ENCODE results near the gene GBP1.
"Not testable (repeated sequence)": the region's sequence is repeated elsewhere in the genome, so short reads cannot be mapped to it uniquely, and the experiment has no call there.

Gene GBP1

DNA sequence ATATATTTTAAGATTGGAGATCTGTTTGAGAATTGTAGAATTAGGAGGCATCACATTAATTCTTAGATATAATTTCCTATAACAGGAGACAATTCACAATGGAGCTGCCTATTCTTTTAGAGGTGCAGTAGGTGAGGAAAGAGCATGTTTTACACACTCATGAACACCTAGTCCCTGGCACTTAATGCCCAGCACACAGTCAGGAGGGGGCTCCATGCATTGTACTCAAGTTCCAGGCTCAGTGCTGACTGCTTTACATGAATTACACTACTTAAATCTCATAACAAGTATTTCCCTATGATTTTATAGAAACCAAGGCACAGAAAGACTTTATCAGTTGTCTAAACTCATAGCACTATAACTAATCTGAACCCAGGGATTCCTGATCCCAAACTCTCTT is 42.0 kb downstream of the GBP1 start:
- DNase-seq (ENCODE audit: extremely low spot score, insufficient read length, low read depth) (no peak), FAIRE-seq (no peak)

DNA sequence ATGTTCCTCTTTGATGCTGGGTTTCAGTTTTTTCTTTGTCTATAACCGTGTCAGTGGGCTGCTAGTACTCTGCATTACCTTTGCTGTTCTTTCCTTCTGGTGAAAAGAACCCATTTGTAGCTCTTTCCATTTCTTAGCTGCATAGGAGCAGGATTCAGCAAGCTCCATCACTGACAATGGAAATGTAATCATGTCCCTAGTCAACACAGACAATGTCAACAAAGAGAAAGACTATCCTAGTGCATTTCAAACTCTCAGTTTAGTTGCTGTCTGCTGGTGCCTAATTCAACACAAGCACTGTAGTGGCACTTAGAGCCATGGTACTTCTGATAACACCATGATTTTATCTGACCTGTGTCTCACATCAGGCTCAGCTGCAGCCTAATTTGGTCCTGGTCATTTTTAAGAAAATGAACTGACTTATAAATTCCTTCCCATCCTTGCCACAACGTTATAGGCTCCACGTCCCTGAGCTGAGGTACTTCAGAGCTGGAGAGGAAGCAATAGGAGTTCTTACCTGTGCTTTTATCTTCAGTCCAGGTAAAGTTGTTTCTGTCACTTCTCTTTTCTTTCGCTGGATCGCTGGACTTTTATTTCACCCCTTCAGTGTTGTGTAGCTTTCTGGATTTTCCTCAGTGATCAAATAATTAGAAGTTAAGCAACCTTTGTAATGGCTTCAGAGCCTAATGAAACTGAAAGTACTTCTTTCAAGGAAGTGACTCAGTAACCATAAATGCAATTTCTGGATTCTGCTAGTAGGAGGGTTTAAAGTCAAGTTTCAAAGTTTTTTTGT is 42.6 kb downstream of the GBP1 start, which contains the start of gene GBP3:
TSS of gene GBP3 (minus strand) at position 700 of the 793 bp plus-strand sequence. CDS start 2,145 bp downstream, outside the sequence.
- FAIRE-seq (peak; percentile 87), DNase-seq (ENCODE audit: extremely low spot score, insufficient read length, low read depth) (no peak)

DNA sequence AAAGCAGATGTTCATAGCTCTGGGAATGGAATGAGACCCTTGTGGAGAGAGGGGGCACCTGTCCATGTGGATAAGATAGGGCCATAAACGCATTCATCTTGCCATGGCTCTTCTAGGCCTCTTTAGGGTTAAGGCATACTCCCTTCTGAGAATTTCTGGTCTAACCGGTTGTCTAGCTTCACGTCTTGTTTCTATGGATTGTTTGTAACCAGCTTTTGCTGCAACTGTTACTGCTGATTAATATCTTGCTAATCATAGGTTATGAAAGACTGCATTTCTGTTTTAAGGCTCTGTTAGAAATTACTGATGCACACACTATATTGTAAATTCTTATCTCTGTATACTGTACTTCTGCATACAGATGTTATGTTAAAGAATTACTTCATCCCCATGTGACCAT is 46.7 kb downstream of the GBP1 start:
- FAIRE-seq = not testable (repeated sequence)

DNA sequence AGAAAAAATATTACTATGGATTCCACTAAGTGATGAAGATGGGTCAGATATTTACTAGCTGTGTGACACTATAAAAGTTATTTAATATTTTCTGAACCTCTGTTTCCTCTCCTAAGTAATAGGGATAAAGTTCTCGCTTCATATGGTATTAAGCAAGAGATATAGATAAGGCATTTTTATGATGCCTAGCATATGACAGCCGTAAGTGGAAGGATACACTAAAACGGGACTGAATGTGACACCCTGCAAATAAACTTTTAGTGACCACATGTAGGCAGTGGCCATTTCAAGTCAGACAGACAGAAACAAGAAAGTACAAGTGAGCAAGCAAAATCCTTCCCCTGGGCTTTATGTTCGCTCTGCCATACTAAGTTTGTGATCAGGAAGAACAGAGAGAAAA is 56.5 kb downstream of the GBP1 start:
- no peak for DNase-seq (ENCODE audit: extremely low spot score, insufficient read length, low read depth)
- no peak for FAIRE-seq

More for the DNA sequence above, 46.7 kb downstream of the GBP1 start:
- not testable (repeated sequence) for DNase-seq (ENCODE audit: extremely low spot score, insufficient read length, low read depth)

DNA sequence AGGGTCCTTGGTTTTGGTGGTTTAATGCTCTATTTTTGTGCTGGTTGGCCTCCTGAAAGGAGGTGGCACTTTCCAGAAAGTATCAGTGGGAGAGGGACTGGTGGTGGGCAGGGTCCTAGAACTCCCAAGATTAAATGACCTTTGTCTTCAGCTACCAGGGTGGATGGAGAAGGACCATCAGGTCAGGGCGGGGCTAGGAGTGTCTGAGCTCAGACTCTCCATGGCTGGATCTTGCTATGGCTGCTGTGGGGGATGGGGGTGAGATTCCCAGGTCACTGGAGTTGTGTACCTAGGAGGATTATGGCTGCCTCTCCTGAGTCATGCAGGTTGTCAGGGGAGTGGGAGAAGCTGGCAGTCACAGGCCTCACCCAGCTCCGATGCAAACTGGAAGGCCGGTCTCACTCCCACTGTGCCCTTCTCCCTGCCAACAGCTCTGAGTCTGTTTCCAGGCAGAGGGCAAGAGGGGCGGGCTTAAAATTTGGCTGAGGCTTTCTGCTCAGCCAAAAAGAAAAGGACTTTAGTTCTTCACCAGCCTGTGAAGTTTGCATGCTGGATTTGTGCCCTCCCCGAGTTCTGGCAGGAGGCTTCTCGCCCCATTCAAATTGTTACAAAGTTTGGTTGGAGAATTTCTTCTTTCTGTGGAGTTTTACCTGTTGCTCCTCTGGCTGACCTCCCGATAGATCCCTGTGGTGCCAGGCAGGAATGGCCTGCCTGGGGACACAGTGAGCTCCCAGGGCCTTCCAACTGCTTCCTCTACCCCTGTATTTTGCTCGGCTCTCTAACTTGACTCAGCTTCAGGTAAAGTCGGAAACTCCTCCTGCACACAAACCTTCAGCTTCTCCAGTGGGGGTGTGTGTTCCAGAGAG is 59.5 kb downstream of the GBP1 start:
- FAIRE-seq = no peak
- no peak for DNase-seq (ENCODE audit: extremely low spot score, insufficient read length, low read depth)

Measured in GM18507 (cell line).